ENCODE measurements around the gene TANC1.

TANC1 gene

DNA sequence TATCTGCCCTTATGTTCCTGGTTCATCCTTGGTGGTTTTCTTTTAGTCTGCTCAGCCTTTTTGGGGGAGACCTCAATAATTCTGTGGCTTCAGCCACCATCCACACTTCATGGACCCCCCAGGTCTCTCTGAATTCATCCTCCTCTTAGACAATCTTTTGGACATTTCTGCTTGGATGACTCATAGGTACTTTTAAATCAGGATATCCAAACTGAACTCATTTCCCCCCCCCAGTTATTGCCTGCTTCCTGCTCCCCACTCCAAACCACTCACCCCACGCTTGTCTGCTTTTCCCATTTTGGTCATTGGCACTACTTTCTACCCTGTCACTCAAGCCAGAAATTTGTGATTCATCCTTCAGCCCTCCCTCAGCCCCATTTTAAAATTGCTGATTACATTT, 78.5 kb downstream of the TANC1 start:
- H3K27ac ChIP-seq = no peak overlapping the region
- TF ChIP-seq, protein P1, sequence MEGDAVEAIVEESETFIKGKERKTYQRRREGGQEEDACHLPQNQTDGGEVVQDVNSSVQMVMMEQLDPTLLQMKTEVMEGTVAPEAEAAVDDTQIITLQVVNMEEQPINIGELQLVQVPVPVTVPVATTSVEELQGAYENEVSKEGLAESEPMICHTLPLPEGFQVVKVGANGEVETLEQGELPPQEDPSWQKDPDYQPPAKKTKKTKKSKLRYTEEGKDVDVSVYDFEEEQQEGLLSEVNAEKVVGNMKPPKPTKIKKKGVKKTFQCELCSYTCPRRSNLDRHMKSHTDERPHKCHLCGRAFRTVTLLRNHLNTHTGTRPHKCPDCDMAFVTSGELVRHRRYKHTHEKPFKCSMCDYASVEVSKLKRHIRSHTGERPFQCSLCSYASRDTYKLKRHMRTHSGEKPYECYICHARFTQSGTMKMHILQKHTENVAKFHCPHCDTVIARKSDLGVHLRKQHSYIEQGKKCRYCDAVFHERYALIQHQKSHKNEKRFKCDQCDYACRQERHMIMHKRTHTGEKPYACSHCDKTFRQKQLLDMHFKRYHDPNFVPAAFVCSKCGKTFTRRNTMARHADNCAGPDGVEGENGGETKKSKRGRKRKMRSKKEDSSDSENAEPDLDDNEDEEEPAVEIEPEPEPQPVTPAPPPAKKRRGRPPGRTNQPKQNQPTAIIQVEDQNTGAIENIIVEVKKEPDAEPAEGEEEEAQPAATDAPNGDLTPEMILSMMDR (IDR thresholded peaks at IDR 0.05) = no peak
- no peak for TF ChIP-seq ZFX (IDR thresholded peaks at IDR 0.05; ENCODE audit: borderline replicate concordance)

DNA sequence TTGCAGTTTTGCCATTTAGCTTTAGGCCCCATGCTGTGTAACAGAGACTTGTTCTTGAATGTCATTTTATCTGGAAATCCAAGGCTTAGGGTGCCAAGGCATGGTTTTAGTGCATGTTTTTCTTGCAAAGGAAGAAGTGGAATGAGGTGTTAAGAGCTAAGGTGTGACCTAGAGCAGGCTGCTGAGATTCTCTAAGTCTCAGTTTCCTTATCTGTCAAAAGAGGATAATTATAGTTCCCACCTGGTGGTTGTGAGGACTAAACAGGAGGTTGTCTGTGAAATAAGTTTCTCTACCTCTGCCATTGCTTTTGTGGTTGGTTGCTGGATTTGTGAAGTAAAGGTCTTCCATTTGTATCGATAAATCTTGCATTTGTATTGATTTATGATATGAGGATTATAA, 82.0 kb downstream of the TANC1 start:
- TF ChIP-seq ZFX (IDR thresholded peaks at IDR 0.05; ENCODE audit: borderline replicate concordance) = no peak
- TF ChIP-seq, protein P1 (IDR thresholded peaks at IDR 0.05) = no peak
- no peak overlapping the region for H3K27ac ChIP-seq

DNA sequence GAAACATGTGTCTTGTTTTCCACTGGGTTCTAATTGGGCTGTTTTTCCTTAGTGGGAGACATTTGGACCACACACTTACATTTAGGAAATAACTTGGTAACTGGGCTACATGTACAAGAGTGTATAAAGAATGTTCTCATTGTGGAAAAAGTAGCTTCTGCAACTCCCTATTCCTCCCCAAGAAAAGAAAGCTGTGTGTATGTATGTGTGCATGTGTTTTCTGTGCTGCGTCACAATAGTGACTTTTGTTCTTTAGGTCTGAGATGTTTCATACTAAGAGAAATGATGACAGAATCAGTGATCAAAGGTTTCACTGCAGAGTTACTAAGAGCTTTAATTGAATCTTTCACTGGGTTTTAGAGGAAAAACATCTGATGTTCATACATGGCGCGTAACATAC, 82.7 kb downstream of the TANC1 start:
- TF ChIP-seq, protein P1 (IDR thresholded peaks at IDR 0.05) = no peak
- no peak for TF ChIP-seq ZFX (IDR thresholded peaks at IDR 0.05; ENCODE audit: borderline replicate concordance)
- no peak overlapping the region for H3K27ac ChIP-seq

DNA sequence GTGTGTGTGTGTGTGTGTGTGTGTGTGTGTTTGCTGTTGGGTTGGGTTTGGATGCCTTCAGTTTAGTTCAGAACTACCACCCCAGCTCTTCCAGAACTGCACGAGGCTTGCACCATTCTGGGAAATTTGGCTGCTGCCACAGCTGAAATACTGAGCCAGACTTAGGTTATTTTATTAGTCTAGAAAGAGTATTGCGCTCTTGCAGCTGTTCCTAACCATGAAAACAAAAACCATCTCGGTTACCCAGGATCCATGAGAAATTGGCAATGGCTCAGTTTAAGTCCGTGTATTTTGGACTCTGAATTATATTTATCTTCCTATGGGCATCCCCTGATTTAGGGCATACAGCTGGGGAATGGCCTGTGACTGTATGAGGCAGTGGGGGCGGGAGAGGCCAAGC, 83.2 kb downstream of the TANC1 start:
- H3K27ac ChIP-seq = no peak overlapping the region
- TF ChIP-seq ZFX (IDR thresholded peaks at IDR 0.05; ENCODE audit: borderline replicate concordance) = no peak
- TF ChIP-seq, protein P1 (IDR thresholded peaks at IDR 0.05) = no peak

DNA sequence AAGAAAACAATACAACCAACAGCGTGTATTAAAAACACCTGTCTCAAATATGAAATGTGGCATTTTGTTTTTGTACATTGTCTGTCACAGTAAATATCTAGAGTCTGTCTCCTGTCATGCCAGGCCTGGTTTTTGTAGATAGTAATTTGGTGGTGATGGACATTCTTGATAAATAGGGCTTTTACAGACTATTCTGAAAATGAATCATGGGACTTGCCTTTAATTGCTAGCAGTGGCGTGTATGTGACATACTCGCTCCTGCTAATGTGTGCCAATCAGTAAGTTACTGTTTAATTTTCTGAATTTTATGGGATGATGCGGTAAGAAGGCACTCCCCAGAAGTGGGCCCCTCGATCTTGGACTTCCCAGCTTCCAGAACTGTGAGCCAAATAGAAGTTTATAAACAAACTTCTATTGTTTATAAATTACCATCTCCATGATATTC, 83.7 kb downstream of the TANC1 start:
- no peak overlapping the region for H3K27ac ChIP-seq

DNA sequence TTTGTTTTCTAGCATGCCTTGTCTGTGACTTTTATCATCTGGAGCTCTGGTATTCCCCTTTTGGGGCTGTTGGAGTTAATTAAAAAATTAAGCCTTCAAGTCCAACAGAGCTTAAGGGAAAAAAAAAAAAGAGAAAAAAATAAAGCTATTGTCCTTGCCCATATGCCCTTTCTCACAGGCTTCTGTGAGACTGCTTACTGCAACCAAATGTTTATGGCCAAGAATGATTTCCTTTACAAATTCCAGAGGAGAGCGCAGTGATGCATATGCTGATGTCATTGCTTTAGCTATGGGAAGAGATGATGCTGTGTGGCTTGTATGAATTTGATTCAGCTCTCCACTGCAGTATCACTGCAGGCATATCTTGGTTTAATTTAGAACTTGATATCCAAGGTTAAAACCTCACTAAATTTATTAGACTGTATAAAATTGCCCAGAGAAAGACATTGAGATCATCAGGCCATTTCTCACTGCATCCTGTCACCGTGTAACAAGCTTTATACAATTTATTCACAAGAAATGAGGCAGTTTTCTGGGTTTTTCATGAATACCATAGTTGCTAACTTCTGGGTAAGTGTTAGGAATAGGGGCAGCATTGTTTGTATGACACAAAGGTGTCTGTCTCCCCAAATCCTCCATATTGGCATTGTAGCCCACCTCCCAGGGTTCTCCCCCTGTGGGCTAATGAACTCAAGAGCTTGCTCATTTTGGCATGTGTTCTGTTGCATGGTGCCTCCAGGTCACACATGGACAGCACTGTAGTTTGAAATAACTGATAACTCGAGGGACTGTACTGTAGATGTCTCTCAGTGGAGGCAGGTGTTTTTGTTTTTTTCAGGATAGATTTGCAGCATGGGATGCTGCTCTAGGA, 85.0 kb downstream of the TANC1 start:
- H3K27ac ChIP-seq = no peak overlapping the region
- TF ChIP-seq ZFX (IDR thresholded peaks at IDR 0.05; ENCODE audit: borderline replicate concordance) = no peak
- TF ChIP-seq, protein P1 (IDR thresholded peaks at IDR 0.05) = no peak

More for the DNA sequence above, 83.7 kb downstream of the TANC1 start:
- TF ChIP-seq ZFX (IDR thresholded peaks at IDR 0.05; ENCODE audit: borderline replicate concordance) = no peak
- TF ChIP-seq, protein P1 (IDR thresholded peaks at IDR 0.05) = no peak

DNA sequence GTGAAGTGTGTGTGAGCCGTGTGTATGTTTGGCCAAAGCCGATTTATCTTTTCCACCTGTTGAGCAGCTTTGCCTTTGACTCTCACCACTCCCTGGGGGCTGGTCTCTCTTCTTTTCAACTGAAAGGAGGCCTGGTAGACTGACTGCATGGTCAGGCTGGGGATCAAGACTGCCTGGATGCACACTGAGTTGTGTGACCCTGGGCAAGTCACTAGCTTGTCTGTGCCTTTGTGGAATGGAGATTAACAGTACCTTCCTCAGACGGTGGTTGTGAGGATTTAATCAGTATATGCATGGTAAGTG, 85.5 kb downstream of the TANC1 start:
- no peak overlapping the region for H3K27ac ChIP-seq
- TF ChIP-seq ZFX (IDR thresholded peaks at IDR 0.05; ENCODE audit: borderline replicate concordance) = no peak
- TF ChIP-seq, protein P1 (IDR thresholded peaks at IDR 0.05) = no peak
